NB4 (cell line): ENCODE results near the gene SIGLEC12.

Experiments
- POLR2A ChIP-seq: IDR thresholded peaks from 2 replicates; pipeline ENCODE4 v1.6.1; 2011; ENCODE audit warnings: mild to moderate bottlenecking; ENCODE audit not compliant: insufficient read length; ENCODE audit errors: extremely low read depth
- TF ChIP-seq, protein P1 (sequence below): IDR thresholded peaks from one replicate; pipeline ENCODE4 v1.5.1; 2012; ENCODE audit warnings: low read depth, low read length
- TF ChIP-seq, protein P2 (sequence below): IDR thresholded peaks from 2 replicates; pipeline ENCODE4 v1.6.1; 2011; ENCODE audit warnings: low read depth, low read length

DNA sequence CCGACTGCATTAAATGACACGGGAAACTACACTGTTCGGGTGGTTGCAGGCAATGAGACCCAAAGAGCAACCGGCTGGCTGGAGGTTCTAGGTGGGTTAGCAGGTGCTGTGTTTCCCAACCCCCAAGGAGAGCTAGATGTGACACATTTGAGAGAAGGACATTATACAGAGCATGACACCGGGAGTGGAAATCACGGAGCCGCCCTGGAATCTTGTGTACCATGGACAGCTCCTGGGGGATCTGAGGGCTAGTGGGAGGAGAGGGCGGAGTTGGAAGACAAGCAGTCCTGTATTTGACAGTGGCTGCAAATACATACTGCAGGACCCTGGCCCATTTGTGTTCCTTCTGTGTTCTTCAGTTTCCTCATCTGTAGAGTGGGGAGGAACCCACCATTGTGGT is 21.0 kb downstream of the SIGLEC12 start:
- TF ChIP-seq, protein P1, sequence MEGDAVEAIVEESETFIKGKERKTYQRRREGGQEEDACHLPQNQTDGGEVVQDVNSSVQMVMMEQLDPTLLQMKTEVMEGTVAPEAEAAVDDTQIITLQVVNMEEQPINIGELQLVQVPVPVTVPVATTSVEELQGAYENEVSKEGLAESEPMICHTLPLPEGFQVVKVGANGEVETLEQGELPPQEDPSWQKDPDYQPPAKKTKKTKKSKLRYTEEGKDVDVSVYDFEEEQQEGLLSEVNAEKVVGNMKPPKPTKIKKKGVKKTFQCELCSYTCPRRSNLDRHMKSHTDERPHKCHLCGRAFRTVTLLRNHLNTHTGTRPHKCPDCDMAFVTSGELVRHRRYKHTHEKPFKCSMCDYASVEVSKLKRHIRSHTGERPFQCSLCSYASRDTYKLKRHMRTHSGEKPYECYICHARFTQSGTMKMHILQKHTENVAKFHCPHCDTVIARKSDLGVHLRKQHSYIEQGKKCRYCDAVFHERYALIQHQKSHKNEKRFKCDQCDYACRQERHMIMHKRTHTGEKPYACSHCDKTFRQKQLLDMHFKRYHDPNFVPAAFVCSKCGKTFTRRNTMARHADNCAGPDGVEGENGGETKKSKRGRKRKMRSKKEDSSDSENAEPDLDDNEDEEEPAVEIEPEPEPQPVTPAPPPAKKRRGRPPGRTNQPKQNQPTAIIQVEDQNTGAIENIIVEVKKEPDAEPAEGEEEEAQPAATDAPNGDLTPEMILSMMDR: no peak
- TF ChIP-seq, protein P2, sequence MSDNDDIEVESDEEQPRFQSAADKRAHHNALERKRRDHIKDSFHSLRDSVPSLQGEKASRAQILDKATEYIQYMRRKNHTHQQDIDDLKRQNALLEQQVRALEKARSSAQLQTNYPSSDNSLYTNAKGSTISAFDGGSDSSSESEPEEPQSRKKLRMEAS: no peak
- no peak for TF ChIP-seq POLR2A
